H1 (cell line): ENCODE measurements around the gene RNASEH2A. TPM values are rescaled to one million over a fixed set of nuclear protein-coding genes. Genes with fewer than 3 reads are reported as not detected.

Experiments used
- HDAC2 ChIP-seq, 2 experiments: fragments of 300-600 bp in 1 of 2; sonication (generic) in 1 of 2; IDR thresholded peaks; 2 replicates each; pipeline ENCODE4 v1.6.1; 2011 to 2012; ENCODE audit warnings: low read depth in 2 of 2, low read length in 2 of 2, mild to moderate bottlenecking in 2 of 2, moderate library complexity in 2 of 2, borderline replicate concordance in 1 of 2, inconsistent platforms in 1 of 2
- polyA plus RNA-seq, 7 experiments: library from polyadenylated mRNA; depleted of rRNA in 3 of 7; stranded (reverse) in 5 of 7; unstranded in 2 of 7; fragments of >200 nt in 5 of 7; fragments of 200-250 nt in 2 of 7; gene quantifications; 1 replicate in 5 of 7; 2 replicates in 1 of 7; 4 replicates in 1 of 7; pipeline versions ENCODE4 v1.2.1 to v1.2.3, GENCODE V29; 2011 to 2013; ENCODE audit warnings: missing spikeins in 2 of 7, mixed read lengths in 2 of 7
- total RNA-seq: library from RNA; stranded (reverse); fragmentation: NEBNext Ultra II Directional; extraction: Animal tissue kit (Norgen Biotek cat#: 25700); gene quantifications from 2 replicates; pipeline ENCODE4 v1.2.1, GENCODE V29; 2021

The RNASEH2A gene
- total and polyA plus RNA-seq, 2 of the 8 experiments (the other 6 are each of a cell fraction or from before 2014, with no cell fraction given), result 67.5 to 120 TPM

- no peak for TF ChIP-seq HDAC2 (IDR thresholded peaks at IDR 0.05; ENCODE audit: borderline replicate concordance in 1 of 2, low read depth in 2 of 2, low read length in 2 of 2)
Measured at GRCh38 chr19:12769689-12770088, 36.7 kb upstream of the RNASEH2A start (continued).
